HG02884 (cell line): ENCODE data around the gene ARHGAP26.
"Not testable (repeated sequence)": the region's sequence is repeated elsewhere in the genome, so short reads cannot be mapped to it uniquely, and the experiment has no call there.

Experiments used
- ATAC-seq: cut with Tn5 transposase; IDR thresholded peaks from one replicate; pipeline ENCODE4 v1.9.1; 2021; ENCODE audit warnings: mild to moderate bottlenecking, moderate library complexity; ENCODE audit not compliant: unreplicated experiment

ARHGAP26 gene

DNA sequence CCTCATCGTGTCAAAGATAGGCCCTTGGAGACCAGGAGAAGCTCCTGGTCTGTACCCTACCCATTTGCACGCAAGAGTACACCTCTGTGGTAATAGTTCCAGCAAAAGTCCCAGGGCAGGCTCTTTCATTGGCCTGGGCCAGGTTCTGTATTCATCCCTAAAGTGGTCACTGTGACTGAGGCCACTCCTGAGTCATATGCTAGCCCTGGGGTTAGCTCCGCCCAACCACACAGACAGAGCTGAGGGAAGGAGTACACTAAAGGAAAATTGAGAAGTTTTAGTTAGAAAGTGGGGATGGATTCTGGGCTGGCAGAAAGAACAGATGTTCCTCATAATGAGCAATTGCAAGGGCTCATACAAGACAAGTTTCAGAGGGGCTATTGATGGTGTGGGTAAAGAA is 206.7 kb downstream of the ARHGAP26 start:
- no peak for ATAC-seq

DNA sequence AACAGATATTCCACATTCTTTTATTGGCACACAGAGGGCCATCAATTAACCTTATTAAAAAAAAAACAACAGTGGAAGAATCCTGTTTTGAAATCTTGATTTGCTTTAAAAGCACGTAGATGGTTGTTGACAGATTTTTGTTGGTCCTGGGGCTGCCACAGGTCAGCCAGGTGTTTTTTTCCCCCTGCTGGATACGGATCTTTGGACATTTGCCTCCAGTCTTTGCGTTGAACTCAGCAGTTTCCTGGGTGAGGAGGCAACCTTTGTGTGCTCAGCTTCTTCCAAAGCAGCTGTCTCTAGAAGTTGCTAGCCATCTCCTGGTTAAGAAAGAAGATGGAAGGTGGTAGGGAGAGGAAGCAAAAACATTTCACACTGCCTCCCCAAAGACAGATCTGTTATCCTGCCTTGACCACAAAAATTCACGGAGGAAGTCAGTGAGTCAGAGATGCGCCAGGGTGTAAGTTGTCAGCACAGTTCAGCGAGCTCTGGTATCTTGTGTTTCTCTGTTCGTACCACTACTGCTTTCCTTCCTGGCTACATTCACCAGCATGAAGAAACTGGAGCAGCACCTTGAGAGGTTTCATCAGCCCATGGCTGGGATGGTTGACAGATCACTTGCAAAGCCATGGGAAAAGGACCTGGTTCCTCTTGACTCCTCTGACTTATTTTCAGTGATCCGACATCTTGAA is 207.3 kb downstream of the ARHGAP26 start:
- peak; percentile 74 for ATAC-seq

DNA sequence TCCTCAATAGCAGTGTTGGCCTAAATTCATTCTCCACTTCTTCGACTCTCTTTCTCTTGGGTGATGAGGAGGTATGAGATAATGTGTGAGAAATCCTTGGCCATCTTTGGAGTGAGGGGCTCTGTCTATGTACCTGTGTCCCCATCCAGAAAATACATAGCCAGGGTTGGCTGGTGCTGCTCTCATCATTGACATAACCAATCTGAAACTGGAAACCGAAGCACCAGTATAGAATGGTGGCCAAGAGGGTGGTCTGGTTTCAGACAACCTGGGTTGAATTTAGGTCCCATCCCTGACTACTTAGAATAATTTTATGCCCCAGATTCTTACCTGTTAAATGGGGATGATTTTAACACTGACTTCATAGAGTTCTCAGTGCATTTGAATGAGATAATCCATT is 208.1 kb downstream of the ARHGAP26 start:
- ATAC-seq: no peak

DNA sequence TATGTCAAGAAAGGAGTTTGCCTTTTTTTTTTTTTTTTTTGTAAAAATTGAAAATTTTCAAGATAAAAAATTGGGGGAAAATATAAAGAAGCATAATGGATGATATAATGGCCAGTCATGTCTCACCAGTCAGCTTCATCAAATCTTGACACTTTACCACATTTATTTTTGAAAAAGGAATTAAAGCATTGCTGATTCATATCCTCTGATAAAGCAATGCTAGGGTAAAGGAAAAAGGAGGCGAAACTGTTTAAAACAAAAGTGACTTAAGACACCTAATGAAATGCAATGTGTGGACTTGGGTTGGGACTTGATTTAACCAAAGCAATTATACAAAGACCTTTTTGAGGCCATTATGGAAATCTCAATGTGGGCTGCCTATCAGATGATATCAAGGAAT is 208.5 kb downstream of the ARHGAP26 start:
- ATAC-seq: no peak

DNA sequence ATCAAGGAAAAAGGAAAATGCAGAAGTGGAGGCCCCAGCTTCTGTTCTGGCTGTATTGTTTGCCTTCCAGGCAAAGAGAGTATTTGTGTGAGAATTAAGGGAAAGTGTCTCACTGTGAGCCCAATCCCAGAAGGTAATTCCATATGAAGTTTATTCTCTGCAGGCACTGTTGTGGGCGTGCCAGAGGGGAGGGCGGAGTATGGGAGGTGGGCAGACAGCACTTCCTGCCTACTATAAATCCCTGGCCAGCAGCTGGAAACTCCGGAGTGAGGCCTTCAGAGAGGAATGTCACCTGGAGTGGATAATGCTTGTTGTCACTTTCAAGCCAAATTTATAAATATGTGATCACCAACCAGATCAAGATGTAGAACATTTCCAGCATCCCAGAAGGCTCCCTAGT is 209.5 kb downstream of the ARHGAP26 start:
- ATAC-seq: no peak

DNA sequence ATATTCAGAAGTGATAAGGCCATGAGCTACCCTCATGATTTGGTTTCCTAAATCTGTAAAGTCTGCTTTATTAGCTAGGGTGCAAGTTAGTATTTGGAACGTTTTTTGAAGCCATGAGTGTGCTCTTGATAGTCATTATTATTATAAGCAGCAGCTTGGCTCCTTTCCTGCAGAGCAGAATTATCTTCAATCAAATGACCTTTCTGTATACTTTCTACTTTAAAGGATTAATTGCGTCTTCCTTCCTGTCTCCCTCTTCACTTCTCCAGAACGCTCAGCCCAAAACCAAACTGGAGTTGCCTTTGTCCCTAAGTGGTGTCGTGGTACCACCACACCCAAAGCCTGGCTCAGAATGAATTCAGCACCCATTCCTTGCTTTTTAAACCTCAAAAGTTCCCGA is 211.3 kb downstream of the ARHGAP26 start:
- no peak for ATAC-seq

DNA sequence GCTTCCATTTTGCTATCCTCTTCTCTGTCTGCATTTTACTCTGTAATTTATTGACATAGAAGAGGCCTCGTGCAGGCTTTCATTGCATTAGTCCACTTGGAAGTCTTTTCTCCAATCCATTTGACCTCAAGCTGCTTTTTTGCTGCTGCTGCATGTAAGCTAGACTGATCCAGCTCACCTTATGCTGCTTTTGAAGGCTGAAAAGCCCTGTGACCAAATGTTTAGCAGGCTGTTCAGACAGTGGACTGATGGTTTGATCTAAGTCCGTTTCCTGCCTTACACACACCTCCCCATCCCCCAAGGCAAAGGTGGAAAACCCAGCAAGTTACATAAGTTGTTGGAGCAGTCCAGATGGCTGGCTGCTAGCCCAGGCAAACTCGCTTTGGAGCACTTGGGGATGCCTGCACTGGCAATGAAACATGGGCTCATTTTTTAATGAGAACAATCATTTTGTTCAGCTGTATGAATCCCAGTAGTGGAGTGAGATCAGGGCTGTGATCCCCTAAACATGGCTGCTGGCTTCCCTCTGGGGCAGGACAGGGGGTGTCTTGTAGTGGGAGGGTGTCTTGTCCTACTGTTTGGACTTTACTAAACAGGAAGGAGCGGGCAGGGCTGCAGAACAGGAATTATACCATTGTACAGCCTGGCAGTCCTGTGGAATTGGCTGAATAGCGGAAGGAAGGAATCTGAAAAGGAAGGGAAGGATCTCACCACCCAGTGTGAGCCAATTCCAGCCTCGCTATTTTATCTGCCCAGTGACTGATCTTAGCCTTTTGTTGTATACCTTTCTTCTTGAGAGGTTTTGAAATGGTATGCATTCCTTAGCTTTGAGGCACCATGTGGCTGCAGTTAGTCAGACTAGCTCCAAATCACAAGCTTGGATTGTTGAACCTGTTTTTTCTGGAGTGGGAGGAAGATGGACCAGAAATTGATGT is 212.0 kb downstream of the ARHGAP26 start:
- ATAC-seq: no peak

DNA sequence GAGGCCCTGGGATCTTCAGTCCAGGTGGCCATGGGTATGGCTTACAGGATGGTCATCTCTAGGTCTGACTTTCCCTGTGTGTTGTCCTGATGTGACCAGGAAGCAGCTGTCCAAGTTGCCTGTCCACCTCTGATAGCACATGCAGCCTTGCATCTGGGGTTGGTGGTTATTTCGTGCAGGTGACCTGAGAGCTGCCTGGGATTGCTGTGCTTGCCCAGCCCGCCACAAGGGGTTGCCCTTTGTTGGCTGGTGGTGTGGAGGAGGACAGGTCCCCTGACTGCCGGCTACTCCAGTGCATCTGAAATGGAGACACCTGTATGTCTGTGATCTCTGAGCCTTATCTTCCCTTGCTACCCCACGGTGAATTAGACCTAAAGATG is 212.6 kb downstream of the ARHGAP26 start:
- no peak for ATAC-seq

DNA sequence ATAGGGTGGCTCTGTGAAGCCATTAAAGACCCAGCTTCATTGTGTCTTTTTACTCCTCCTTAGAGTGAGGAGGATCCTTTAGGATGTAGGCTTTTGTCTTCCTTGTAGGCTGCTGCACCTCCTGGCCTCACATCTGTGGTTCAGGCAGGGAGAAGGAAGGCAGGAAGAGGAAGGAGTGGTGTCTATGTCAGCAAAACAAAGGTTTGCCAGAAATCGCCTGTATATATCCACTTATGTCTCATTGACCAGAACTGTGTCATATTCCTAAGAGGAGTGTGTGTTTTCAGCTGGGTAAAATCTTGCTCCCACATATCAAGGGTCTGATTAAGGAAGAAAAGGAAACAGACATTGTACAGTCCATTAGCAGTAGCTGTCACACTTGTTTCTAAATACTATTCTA is 213.8 kb downstream of the ARHGAP26 start:
- ATAC-seq: no peak

DNA sequence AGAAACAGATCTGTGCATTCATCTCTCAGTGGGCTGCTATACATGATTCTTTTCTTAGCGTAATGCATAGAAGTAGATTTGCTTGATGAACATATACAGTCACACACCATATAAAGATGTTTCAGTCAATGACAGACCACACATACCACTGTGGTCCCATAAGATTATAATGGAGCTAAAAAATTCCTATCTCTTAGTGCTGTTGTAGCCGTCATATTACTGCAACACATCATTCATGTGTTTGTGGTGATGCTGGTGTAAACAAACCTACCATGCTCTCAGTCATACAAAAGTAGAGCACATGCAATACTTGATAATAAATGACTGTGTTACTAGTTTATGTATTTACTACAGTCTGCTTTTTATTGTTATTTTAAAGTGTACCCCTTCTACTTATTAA is 214.3 kb downstream of the ARHGAP26 start:
- ATAC-seq: no peak

DNA sequence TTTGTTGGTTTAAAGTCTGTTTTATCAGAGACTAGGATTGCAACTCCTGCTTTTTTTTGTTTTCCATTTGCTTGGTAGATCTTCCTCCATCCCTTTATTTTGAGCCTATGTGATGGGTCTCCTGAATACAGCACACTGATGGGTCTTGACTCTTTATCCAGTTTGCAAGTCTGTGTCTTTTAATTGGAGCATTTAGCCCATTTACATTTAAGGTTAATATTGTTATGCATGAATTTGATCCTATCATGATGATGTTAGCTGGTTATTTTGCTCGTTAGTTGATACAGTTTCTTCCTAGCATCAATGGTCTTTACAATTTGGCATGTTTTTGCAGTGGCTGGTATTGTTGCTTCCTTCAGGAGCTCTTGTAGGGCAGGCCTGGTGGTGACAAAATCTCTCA is 219.1 kb downstream of the ARHGAP26 start:
- not testable (repeated sequence) for ATAC-seq

DNA sequence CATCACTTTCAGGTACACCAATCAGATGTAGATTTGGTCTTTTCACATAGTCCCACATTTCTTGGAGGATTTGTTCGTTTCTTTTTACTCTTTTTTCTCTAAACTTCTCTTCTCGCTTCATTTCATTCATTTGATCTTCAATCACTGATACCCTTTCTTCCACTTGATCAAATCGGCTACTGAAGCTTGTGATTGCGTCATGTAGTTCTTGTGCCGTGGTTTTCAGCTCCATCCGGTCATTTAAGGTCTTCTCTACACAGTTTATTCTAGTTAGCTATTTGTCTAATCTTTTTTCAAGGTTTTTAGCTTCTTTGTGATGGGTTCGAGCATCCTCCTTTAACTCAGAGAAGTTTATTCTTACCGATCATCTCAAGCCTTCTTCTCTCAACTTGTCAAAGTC is 219.9 kb downstream of the ARHGAP26 start:
- ATAC-seq: not testable (repeated sequence)

DNA sequence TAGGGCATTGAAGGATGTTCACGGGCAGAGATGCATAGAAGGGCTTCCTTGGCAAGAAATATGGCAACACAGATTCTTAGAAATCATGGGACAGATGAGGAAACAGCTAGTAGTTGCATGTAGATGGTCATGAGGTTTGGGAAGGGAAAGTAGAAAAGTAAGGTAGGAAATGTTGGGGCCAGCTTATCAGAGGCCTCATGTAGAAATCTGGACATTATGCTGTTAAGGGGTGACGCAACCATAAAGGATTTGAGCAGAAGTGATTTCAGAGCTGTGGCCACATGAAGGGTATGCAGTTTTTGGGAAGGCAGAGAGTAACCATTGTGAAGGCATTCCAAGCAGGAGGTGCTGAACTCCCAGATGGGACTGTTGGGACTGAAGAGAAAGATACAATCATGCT is 224.0 kb downstream of the ARHGAP26 start:
- ATAC-seq: no peak

DNA sequence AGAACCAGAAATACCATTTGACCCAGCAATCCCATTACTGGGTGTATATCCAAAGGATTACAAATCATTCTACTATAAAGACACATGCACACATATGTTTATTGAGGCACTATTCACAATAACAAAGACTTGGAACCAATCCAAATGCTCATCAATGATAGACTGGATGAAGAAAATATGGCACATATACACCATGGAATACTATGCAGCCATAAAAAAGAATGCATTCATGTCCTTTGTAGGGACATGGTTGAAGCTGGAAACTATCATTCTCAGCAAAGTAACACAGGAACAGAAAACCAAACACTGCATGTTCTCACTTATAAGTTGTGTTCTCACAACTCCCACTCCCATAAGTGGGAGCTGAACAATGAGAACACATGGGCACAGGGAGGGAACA is 225.4 kb downstream of the ARHGAP26 start:
- ATAC-seq: not testable (repeated sequence)

DNA sequence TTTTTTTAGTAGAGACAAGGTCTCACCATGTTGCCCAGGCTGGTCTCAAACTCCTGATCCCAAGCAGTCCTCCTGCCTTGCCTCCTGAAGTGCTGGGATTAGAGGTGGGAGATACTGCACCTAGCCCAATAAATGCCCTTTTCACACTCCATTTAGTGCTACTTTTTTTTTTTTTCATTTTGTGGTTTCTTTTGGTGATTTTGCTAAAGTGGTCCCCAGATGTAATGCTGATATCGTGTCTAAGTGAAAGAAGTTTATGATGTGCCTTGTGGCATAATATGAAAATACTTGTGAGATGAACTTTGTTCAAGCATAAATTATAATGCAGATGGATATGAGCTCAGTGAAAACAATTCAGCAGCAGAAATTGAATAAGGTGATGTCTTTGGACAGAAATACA is 227.4 kb downstream of the ARHGAP26 start:
- no peak for ATAC-seq

DNA sequence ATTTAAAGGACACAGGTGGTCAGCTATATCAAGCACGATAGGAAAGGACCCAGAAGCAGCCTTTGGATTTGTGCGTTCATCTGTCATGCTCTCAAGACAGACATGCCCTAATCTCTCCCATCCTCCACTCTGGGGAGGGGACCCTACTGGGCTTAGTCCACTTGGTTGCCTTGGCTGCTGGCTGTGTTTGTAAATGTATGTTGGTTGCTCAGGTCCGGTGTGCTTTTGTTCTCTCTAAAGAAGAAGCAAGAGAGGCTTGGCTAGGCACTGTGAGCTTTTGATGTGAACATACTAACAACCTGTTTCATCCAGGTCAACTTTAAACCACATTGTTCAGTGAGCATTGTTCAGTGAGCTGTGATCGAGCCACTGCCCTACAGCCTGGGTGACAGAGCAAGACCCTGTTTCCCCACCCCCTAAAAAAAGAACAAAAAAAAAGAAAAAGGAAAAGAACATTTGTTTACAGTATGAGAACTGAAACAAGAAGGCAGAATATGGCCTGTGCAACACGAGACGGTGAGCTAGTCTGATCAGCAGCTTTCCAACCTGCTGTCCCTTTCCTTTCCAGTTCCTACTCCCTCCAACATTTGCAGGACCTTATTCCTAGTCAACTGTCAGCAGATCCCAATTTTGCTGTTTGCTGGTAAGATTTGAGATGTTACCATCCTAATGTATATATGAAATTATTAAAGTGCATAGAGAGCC is 228.3 kb downstream of the ARHGAP26 start:
- ATAC-seq: peak; percentile 21

DNA sequence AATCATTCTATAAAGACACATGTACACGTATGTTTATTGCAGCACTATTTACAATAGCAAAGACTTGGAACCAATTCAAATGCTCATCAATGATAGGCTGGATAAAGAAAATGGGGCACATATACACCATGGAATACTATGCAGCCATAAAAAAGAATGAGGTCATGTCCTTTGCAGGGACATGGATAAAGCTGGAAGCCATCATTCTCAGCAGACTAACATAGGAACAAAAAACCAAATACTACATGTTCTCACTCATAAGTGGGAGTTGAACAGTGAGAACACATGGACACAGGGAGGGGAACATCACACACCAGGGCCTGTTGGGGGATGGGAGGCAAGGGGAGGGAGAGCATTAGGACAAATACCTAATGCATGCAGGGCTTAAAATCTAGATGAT is 230.4 kb downstream of the ARHGAP26 start:
- ATAC-seq: not testable (repeated sequence)

DNA sequence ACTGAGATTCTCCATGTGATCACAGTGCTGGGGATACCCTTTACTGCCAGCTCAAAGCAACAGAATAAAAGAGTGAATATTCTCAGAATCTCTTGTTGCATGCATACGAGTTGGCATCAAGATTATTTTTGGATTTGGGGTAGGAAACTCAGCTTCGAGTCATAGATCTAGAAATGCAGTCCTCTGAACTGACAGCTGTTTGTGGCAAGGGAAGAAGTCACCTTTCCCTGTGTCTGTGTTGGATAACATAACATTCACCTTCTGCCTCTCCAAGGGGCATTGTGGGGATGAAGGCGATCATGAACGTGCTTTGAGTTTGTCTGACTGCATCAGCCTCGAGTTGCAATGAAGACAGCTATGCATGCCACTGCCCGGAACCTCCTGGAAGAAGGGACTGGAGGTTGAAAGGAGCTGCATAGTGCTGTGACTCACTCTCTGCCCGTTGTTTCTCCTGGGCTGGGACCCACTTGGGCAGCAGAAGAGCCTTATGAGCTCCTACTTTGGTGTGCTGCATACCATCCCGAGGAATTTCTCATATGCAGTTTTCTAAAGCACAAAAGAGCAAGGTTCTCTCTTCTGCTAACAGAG is 231.7 kb downstream of the ARHGAP26 start:
- no peak for ATAC-seq

DNA sequence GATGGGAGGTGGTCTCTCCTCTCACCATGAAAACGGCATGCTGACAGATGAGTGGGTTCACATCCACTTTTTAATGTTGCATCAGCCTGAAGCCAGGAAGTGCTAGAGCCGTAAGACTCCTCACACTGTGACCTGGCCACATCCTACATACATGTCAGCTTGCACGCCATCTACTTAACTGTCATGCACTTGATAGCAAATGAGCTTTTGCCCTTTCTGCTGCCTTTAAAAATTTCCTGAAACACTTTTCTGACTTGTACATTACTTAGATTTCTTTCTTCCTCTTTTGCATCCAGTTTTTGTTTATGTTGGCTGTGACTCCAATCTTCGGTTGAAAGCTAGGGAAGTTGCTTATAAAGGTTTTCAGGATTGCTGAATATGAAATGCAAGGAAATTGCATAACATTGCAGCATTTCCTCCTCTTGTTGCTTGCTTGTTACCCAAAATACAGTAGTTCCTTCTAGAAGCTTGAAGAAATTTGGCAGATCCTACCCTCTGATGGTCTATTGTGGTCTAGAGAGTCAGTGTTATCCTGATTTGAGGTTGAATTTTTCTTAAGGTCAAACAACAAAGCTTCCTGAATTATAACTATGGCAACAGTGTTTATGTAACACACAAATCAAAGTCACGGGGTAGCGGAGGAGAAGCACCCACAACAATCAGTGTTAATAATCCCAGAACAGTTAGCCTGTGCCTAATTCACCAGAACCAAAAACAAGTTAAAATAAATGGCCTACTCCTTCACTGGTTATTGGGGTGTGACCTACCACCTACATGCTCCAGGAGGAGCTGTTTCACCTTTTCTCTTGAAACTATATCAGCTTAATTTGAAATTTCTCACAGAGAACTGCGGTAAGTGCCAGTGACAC is 232.5 kb downstream of the ARHGAP26 start:
- peak; percentile 74 for ATAC-seq

DNA sequence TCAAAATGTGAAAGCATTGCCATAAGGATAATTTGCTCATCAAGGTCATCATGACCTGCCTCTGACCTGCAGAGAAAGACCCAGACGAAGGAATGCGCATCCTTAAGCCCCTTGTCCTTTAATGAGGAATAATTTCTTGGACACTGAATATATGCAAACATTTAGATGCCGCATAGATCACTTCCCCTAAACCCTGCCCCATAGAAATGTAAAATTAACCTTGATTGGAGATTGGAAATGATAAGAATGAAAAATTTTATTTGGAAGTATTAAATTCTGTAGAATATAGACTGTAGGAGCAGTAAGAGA is 233.1 kb downstream of the ARHGAP26 start:
- no peak for ATAC-seq
